Measurements from ENCODE around the gene AOX1.

- TF ChIP-seq GATA2 (IDR thresholded peaks at IDR 0.05; ENCODE audit: low read depth, low read length) (no peak), GATA3 (IDR thresholded peaks at IDR 0.05; ENCODE audit: low read depth, low read length) (no peak)
Observed at GRCh38 chr2:200677721-200678532, 92.1 kb downstream of the AOX1 start.
